ENCODE data around the gene ERMARD.

DNA sequence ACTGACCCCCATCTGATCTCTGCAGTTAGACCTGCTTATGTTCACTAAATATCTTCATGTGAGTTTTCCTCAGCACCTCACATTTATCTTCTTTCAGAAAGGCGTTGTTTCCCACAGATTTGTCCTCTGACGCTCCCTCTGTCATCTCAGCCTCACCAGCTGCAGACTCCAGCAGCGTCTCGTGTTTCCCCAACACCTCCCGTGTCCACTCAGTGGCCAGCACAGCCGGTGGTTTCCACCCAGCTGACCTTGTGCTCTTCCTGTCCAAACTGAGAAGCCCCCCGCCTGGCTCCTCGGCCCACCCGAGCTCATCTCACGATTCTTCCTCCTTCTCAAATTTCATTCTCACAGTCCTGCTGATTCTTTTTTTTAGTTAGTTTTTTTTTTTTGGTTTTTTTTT, 12.5 kb downstream of the ERMARD start:
- TF ChIP-seq, protein P1, sequence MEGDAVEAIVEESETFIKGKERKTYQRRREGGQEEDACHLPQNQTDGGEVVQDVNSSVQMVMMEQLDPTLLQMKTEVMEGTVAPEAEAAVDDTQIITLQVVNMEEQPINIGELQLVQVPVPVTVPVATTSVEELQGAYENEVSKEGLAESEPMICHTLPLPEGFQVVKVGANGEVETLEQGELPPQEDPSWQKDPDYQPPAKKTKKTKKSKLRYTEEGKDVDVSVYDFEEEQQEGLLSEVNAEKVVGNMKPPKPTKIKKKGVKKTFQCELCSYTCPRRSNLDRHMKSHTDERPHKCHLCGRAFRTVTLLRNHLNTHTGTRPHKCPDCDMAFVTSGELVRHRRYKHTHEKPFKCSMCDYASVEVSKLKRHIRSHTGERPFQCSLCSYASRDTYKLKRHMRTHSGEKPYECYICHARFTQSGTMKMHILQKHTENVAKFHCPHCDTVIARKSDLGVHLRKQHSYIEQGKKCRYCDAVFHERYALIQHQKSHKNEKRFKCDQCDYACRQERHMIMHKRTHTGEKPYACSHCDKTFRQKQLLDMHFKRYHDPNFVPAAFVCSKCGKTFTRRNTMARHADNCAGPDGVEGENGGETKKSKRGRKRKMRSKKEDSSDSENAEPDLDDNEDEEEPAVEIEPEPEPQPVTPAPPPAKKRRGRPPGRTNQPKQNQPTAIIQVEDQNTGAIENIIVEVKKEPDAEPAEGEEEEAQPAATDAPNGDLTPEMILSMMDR (IDR thresholded peaks at IDR 0.05), result no peak
- no peak for TF ChIP-seq ZFX (IDR thresholded peaks at IDR 0.05; ENCODE audit: borderline replicate concordance)
